SK-N-SH treated with all-trans-retinoic acid at 6 μM for 48 hours (cell line): ENCODE measurements around the gene PPARG.

Experiments used
- ATAC-seq: fragments of 200-7000 bp; cut with Tn5 transposase; 3 replicates; pipeline ENCODE4 v1.9.1; 2020; ENCODE audit warnings: mild to moderate bottlenecking, moderate library complexity
- ARNTL ChIP-seq: fragments of 450-650 bp; formaldehyde crosslinking; IDR thresholded peaks from 2 replicates; pipeline ENCODE4 v1.5.0; 2020; ENCODE audit warnings: low read depth, mild to moderate bottlenecking, moderate library complexity, borderline replicate concordance
- CREB5 ChIP-seq: fragments of 250-450 bp; sonication (Bioruptor Pico); IDR thresholded peaks from 2 replicates; pipeline ENCODE4 v1.5.1; 2020; ENCODE audit warnings: low read depth, mild to moderate bottlenecking, moderate library complexity
- CSRNP3 ChIP-seq: fragments of 250-450 bp; sonication (Bioruptor Pico); IDR thresholded peaks from 2 replicates; pipeline ENCODE4 v1.5.1; 2021; ENCODE audit warnings: mild to moderate bottlenecking, moderate library complexity
- ESRRG ChIP-seq: fragments of 250-450 bp; sonication (Bioruptor Pico); IDR thresholded peaks from 2 replicates; pipeline ENCODE4 v1.6.1; 2021; ENCODE audit warnings: mild to moderate bottlenecking
- GLIS3 ChIP-seq: fragments of 250-450 bp; sonication (Bioruptor Pico); IDR thresholded peaks from 2 replicates; pipeline ENCODE4 v1.5.0; 2020; ENCODE audit warnings: mild to moderate bottlenecking, moderate library complexity
- ISL1 ChIP-seq: fragments of 250-450 bp; sonication (Bioruptor Pico); IDR thresholded peaks from 2 replicates; pipeline ENCODE4 v2.1.2; 2022; ENCODE audit warnings: mild to moderate bottlenecking, moderate library complexity
- OSR1 ChIP-seq: fragments of 250-450 bp; sonication (Bioruptor Pico); IDR thresholded peaks from 2 replicates; pipeline ENCODE4 v1.8.0; 2022; ENCODE audit warnings: moderate library complexity, mild to moderate bottlenecking, inconsistent platforms
- PATZ1 ChIP-seq: fragments of 250-450 bp; sonication (Bioruptor Pico); IDR thresholded peaks from 2 replicates; pipeline ENCODE4 v1.8.0; 2020; ENCODE audit warnings: mild to moderate bottlenecking, moderate library complexity, borderline replicate concordance
- RARB ChIP-seq: fragments of 250-450 bp; sonication (Bioruptor Pico); IDR thresholded peaks from 2 replicates; pipeline ENCODE4 v1.8.0; 2021; ENCODE audit warnings: mild to moderate bottlenecking, moderate library complexity
- SNAI2 ChIP-seq: fragments of 250-450 bp; sonication (Bioruptor Pico); IDR thresholded peaks from 2 replicates; pipeline ENCODE4 v1.5.0; 2020; ENCODE audit warnings: mild to moderate bottlenecking, moderate library complexity
- TCF4 ChIP-seq: fragments of 250-450 bp; sonication (Bioruptor Pico); IDR thresholded peaks from 2 replicates; pipeline ENCODE4 v1.8.0; 2021; ENCODE audit warnings: mild to moderate bottlenecking, moderate library complexity, borderline replicate concordance
- TOX ChIP-seq: fragments of 250-450 bp; sonication (Bioruptor Pico); IDR thresholded peaks from 2 replicates; pipeline ENCODE4 v1.8.0; 2021; ENCODE audit warnings: mild to moderate bottlenecking, moderate library complexity, borderline replicate concordance
- ZC3H10 ChIP-seq: fragments of 250-450 bp; sonication (Bioruptor Pico); IDR thresholded peaks from 2 replicates; pipeline ENCODE4 v1.5.1; 2021; ENCODE audit warnings: mild to moderate bottlenecking, moderate library complexity
- ZFP3 ChIP-seq: fragments of 250-450 bp; sonication (Bioruptor Pico); IDR thresholded peaks from 2 replicates; pipeline ENCODE4 v1.5.0; 2020; ENCODE audit warnings: mild to moderate bottlenecking, moderate library complexity
- ZFP30 ChIP-seq: fragments of 450-650 bp; formaldehyde crosslinking; IDR thresholded peaks from 2 replicates; pipeline ENCODE4 v1.5.0; 2022; ENCODE audit warnings: mild to moderate bottlenecking, moderate library complexity
- TF ChIP-seq, protein P1 (sequence below): fragments of 250-450 bp; sonication (Bioruptor Pico); IDR thresholded peaks from 2 replicates; pipeline ENCODE4 v1.5.0; 2020; ENCODE audit warnings: mild to moderate bottlenecking, moderate library complexity
- TF ChIP-seq, protein P2 (sequence below): fragments of 250-450 bp; sonication (Bioruptor Pico); IDR thresholded peaks from 2 replicates; pipeline ENCODE4 v1.8.0; 2021; ENCODE audit warnings: low read depth, mild to moderate bottlenecking, moderate library complexity, borderline replicate concordance

PPARG gene

DNA sequence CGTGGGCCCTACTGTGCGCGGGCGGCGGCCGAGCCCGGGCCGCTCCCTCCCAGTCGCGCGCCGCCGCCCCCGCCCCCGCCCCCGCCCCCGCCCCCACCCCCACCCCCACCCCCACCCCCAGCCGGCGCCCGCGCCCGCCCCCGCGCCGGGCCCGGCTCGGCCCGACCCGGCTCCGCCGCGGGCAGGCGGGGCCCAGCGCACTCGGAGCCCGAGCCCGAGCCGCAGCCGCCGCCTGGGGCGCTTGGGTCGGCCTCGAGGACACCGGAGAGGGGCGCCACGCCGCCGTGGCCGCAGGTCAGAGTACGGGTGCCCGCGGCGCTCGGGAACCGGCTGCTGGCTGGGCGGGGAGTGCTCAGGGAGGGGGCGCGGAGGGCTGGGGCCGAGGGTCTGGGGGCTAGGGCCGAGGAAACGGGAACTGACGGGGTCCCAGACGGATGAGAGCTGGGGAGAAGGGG, 1.1 kb upstream of the PPARG start:
- peak; percentile 89 for ATAC-seq
- no peak for TF ChIP-seq ZFP3 (CRISPR knock-in tag)

GRCh38 chr3:12289524-12289923, 654 bp downstream of the PPARG start:
- ATAC-seq: no peak
- TF ChIP-seq RARB (no peak), OSR1 (CRISPR knock-in tag) (no peak), CREB5 (no peak), ARNTL (CRISPR knock-in tag) (no peak), ZFP30 (CRISPR knock-in tag) (no peak), GLIS3 (CRISPR knock-in tag) (no peak), ESRRG (CRISPR knock-in tag) (no peak), ISL1 (CRISPR knock-in tag) (no peak), ZC3H10 (CRISPR knock-in tag) (no peak), TOX (CRISPR knock-in tag) (no peak), PATZ1 (no peak), ZFP3 (CRISPR knock-in tag) (no peak), TCF4 (CRISPR knock-in tag) (no peak), SNAI2 (CRISPR knock-in tag) (no peak)
- TF ChIP-seq, protein P1, sequence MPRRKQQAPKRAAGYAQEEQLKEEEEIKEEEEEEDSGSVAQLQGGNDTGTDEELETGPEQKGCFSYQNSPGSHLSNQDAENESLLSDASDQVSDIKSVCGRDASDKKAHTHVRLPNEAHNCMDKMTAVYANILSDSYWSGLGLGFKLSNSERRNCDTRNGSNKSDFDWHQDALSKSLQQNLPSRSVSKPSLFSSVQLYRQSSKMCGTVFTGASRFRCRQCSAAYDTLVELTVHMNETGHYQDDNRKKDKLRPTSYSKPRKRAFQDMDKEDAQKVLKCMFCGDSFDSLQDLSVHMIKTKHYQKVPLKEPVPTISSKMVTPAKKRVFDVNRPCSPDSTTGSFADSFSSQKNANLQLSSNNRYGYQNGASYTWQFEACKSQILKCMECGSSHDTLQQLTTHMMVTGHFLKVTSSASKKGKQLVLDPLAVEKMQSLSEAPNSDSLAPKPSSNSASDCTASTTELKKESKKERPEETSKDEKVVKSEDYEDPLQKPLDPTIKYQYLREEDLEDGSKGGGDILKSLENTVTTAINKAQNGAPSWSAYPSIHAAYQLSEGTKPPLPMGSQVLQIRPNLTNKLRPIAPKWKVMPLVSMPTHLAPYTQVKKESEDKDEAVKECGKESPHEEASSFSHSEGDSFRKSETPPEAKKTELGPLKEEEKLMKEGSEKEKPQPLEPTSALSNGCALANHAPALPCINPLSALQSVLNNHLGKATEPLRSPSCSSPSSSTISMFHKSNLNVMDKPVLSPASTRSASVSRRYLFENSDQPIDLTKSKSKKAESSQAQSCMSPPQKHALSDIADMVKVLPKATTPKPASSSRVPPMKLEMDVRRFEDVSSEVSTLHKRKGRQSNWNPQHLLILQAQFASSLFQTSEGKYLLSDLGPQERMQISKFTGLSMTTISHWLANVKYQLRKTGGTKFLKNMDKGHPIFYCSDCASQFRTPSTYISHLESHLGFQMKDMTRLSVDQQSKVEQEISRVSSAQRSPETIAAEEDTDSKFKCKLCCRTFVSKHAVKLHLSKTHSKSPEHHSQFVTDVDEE (CRISPR knock-in tag): no peak
- TF ChIP-seq, protein P2, sequence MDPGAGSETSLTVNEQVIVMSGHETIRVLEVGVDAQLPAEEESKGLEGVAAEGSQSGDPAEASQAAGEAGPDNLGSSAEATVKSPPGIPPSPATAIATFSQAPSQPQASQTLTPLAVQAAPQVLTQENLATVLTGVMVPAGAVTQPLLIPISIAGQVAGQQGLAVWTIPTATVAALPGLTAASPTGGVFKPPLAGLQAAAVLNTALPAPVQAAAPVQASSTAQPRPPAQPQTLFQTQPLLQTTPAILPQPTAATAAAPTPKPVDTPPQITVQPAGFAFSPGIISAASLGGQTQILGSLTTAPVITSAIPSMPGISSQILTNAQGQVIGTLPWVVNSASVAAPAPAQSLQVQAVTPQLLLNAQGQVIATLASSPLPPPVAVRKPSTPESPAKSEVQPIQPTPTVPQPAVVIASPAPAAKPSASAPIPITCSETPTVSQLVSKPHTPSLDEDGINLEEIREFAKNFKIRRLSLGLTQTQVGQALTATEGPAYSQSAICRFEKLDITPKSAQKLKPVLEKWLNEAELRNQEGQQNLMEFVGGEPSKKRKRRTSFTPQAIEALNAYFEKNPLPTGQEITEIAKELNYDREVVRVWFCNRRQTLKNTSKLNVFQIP (CRISPR knock-in tag): no peak

- no peak for ATAC-seq
- no peak for TF ChIP-seq CSRNP3 (CRISPR knock-in tag)
- TF ChIP-seq, protein P2 (CRISPR knock-in tag): no peak
- TF ChIP-seq, all 23 proteins: peak for 0
Measured at GRCh38 chr3:12292770-12293169, 3.9 kb downstream of the PPARG start.
